HG02798 (cell line): Measurements from ENCODE around the gene DTHD1.

ENCODE experiments used
- ATAC-seq: cut with Tn5 transposase; IDR thresholded peaks from one replicate; pipeline ENCODE4 v1.9.1; 2021; ENCODE audit warnings: mild to moderate bottlenecking; ENCODE audit not compliant: unreplicated experiment, poor library complexity

Gene DTHD1

DNA sequence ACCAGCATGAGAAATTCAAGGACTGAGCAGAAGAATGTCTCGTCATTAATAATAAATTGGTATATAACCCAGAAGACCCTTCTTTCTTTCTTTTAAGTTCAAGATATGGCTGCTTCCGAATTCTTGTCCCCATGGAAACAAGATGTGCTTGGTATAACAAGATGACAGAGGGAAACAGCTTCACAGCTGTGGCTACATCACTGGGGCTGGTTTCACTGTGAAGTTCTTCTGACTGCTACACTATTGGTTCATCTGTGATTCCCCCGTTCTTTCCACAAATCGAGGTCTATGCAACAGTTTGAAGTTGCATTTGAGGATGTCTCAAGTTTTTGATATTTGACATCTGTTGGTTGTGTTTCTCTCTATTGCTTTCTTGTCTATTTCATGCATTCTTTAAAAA is 12.3 kb upstream of the DTHD1 start:
- ATAC-seq: no peak

DNA sequence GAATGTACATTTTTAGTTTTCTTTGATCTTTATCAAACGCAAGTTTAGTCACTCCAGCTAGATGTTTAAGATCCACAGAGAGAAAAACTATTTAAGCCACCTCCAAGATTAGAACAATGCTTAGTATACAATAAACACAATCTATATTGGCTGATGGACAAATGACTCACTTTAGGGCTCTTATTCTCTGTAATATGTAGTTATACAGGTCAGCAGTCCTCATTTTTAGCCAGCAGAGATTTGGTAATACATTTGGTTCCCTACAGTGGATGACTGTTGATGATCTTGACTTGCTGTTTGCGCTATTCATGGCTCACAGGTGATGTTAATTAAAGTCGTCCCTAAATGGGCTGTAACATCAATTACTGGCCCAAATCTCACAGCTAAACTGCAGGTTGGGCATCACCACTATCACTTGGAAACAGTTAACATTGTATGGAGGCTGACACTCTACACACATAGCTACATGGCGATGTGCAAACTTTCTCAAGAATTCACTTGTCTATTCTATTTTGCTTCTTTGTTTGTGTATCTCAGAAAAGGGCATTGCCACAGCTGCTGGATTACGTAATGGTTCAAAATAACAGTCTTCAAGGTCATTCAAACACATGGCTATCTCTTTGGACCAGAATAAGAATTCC is 11.8 kb upstream of the DTHD1 start:
- ATAC-seq: no peak

DNA sequence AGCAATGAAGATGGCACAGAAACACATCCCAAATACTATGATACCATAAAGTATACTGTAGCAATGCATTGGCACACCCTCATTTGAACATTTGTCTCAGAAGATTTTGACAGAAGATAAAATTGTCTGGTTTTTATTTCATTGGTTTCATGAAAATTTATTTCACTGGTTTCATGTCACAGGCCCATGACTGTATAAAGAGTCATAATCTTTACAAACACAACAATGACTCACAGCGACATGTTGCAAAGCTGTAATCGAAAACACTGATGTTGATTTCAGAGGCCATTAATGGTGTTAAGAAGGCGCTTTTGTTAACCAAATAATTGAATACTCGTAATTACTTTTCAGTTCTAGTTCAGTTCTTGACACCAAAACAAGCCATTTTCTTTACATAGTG is 8.1 kb upstream of the DTHD1 start:
- ATAC-seq: no peak

DNA sequence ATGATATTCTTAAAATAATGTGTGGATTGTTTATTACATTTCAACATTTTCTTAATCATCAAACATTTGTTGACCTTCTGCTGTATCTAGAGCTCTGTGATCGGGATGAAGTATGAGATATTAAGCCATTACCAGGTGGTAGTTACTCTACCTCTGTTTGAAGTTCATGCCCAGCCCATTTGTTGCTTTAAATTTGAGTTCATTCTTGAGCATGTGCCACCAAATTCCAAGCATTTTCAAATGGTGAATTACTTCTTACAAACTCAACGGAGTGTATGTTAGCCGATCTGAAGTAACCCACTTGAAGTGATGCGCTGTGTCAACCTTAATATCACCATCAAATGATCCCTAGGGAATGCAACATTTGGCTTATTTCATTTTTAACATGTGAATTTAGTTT is 7.3 kb upstream of the DTHD1 start:
- no peak for ATAC-seq

DNA sequence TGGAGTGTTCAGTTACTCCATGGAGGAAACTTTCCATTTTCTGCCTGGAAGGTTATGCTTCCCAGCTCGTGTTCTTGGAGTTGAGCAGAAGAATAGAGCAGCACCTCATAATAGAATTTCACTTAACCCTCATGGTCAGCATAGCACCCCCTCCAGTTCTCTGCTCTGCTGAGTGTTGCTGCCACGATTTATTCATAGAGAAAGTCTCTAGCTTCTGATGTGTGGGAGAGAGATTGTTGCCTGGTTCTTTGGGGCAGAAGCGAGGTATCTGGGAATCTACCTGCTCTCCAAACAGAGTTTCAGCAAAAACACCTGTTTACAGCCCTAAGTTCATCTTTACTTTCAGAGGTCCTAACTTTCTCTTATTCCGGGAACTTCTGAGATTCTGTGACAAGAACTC is 3.9 kb upstream of the DTHD1 start:
- peak; percentile 51 for ATAC-seq

DNA sequence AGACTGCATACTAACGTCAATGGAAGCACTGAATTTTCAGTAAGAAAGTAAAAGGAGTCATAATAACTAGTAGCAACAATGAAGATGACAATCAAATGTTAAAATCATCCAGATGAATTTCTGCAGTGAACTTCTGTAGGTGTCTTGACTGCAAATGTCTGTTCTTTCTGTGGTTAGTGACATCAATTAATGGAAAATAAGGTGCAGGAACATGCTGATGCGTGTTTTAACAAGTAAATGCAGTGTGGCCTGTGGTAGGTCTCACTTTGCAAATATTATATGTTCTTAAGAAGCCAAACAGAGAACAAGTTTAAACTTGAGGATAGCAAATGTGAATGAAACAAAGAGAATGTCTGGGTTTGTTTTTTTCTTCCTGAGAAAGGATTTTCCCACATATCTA is 2.6 kb upstream of the DTHD1 start:
- no peak for ATAC-seq

DNA sequence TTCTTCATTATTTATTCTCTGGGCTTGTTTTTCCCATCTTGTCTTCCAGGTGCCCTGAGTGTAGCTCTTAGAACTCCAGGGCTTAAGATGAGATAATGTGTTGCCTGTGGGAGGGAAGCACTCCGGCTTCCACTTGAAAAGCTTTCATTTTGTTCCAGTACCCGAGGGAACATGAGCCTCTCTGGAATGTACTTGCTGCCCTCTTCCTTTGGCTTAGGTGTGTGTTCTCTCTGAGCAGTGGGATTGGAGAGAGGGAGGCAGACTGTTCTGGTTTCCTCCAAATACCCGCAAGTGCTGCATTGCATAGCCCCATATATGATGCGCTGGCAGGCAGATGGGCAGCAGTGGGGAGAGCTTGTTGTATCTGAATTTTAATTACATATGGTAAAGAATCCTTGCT is 861 bp upstream of the DTHD1 start:
- ATAC-seq: no peak

DNA sequence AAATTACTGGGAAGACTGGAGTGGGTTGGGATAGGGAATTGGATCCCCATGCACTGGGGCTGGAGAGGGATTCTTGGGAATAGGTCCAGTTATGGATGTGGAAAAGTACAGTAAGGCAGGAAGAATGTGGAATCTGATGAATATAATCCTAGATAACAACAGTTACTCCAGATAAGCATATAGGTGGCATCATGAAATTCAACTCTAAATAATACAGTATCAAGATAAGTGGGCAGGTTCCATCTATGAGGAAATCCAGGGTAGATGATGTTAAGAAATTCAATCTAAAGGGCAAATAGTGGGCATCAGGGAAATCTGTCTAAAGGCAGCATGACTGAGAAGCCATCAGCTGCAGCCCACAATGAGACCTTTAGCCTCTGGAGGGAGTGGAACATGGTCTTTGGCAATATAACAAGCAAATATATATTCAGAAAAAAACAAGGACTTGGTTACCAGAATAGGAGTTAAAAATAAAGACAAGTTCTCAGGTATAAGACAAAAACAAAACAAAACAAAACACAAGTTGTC is 1.2 kb downstream of the DTHD1 start:
- no peak for ATAC-seq

DNA sequence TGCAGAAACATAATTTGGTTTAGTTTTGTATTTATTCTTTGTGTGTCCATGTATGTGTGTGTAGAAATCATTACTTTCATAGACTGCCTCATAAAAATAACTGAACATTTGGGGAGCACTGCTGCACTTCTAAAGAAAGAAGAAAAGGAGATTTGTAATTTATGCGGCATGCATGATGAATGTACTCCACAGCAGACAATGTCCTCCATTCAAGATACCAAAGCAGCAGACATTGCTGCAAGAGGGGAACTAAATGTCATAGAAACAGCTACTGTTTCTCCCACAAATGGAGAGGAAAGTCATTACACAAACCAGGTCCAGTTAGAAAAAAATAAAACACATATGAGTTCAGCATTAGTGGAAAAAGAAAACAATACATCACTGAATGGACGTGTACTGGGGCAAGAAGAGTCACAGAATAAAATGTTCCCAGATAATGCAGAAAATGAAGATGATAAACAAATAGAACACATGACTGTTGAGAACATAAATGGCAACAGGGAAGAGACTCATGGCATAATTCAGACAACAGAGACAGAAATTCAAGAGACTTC is 2.6 kb downstream of the DTHD1 start:
- no peak for ATAC-seq

DNA sequence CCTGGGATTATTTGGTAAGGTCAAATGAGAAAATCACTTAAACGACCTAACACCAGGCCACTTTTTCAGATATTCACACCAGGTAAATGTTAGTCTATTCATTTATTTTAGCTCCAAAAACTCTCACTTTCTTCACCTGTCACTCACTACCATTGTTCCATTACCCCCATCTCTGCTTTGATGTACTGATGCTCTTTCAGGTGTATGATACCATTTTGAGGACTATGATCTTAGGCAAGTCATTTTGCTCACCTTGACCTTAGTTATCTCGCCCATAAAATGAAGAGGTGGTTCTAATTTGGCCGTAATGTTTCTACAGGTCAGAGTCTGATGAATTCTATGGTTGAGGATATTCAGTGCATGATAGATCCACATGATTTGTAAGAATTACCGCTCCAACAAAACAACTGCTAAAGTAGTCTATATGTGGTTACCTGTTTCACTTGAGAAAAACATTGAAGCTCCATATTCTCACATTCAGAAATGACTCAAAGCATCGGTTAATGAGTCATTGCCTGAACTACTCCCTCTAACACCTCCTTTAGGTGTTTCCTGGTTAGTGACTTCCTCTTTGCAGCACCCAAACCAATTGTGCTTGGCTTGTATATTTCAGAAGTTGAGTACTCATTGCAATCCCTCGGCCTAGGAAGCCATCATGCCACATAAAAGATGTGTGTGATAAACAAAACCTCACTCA is 4.5 kb downstream of the DTHD1 start:
- ATAC-seq: peak; percentile 98

DNA sequence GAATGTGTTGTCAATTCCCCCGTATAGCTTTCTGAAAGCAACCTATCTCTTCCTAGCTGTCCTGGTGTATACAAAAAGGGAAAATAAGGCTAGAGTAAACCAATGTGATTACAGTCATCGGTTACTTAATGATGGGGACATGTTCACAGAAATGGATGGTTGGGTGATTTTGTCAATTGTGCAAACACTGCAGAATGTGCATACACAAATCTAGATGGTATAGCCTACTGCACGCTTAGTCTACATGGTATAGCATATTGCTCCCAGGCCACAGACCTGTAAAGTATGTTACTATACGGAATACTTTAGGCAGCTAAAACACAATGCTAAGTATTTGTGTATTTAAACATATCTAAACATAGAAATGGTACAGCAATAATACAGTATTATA is 5.1 kb downstream of the DTHD1 start:
- no peak for ATAC-seq

DNA sequence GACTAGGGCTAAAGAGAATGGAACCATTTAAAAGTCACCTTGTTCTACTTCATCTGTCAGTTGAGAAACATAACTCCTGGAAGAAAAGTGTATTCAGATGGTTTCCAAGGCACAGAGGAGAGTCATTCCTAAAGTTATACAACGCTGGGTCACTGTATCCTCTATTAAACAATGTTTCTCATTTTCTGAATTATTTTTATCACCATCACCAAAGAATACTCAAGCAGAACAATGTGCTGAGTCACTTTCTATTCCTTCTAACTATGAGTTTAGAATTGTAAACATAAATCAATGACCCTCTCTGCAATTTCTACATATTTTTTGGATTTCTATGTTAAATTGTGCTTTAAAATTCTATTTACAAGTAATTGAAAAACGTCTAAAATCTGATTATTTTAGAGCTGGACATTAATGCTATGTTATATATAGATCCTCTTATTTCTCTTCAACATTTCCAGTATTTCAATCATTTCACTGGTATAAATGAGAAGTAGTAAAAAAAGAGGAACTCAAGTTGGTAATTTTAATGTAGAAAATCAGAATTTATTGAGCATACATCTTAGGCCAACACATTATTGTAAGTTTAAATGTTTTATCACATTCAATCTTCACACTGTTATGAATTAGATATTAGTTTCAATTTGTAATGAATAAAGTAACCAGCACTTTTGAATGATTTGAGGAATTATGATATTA is 7.5 kb downstream of the DTHD1 start:
- ATAC-seq: no peak

DNA sequence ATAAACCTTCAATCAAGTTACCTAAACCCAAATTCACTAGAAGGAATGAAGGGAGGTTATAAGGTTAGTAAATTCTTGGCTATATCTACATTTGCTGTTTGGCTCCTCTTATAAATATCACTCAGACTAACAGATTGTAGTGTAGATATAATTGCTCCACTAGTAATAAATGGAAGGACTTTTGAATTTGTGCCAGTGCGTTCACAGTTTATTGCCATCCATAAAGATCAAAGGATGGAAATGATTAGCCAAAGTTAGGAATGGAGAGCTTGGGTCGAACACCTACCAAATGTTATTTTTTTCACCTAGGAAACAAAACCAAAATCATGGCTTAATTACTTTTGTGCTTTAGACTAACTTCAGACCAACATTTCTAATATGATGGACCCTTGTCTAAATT is 9.2 kb downstream of the DTHD1 start:
- no peak for ATAC-seq

DNA sequence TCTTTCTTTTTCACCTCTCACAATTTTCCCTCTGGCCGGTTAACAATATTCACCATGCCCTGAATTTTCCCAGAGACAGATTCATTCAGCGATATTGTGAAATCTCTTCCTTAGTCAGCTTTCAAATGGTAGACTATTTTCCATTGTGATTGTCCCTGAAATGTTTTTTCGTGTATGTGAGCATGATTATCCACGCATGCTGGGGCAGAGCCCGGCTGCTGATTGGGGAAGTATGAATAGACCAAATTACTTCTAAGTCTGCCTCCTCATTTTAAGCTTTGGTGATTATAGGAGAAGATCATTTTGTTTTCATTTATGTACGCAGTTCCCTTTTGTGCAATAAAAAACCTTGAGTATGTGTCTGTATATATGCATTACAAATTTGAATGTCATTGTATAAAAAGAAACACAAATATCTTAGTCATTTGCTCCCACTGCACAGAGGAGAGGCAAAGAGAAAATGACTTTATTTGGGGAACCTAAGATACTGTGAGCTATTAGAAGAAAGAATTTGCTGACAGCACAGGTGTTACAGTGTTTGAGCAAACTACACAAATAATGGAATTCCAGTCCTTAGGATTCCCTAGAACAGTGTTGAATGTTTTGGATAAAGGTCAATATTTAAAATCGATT is 11.3 kb downstream of the DTHD1 start:
- ATAC-seq: no peak

DNA sequence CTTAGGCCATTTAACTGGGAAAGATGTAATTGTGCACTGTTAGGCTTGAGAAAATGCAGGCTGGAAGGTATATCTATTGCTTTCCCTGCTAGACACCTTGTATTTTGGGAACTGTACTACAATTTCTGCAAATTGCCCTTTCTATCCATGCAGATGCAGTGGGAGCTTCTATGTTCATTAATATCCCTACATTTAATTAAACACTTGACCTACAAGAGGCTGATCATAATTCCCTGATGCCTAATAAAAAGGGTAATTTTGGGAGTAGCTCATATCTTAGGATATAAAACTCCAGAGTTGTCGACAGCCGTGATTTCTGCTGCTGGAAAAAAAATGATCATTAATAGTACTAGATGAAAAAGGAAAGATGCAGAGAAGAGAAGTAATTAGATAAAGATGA is 19.7 kb downstream of the DTHD1 start:
- ATAC-seq: no peak

DNA sequence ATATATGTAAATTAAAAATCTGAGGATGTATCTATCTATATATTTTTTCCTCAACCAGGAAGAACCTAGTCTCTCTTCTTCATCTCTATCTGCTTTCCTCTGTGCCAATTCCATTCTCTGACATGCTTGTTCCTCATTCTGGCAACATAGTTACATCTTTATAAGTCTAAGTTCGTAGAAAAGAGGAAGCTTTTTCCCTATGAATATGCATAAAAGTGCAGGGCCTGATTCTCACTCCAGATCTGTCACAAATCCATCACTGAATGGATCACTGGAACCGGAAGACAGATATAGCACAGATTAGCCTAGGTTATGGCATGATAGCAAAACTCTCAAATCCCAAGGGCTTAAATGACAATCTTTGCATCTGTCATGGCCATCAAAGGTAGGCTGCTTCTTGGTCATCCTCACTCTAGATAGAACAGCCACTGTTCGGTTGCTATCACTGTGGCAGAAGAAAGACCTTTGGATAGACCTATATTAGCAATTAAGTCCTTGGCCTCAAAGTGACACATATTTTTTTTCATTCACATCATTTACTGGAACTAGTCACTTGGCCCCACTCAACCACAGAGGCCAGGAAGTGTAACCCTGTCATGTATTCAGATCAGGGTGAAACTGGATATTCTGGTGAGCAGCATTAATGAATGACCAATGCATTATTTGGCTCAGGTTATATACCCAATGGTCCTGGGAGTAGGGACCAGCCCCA is 22.2 kb downstream of the DTHD1 start:
- peak; percentile 75 for ATAC-seq

DNA sequence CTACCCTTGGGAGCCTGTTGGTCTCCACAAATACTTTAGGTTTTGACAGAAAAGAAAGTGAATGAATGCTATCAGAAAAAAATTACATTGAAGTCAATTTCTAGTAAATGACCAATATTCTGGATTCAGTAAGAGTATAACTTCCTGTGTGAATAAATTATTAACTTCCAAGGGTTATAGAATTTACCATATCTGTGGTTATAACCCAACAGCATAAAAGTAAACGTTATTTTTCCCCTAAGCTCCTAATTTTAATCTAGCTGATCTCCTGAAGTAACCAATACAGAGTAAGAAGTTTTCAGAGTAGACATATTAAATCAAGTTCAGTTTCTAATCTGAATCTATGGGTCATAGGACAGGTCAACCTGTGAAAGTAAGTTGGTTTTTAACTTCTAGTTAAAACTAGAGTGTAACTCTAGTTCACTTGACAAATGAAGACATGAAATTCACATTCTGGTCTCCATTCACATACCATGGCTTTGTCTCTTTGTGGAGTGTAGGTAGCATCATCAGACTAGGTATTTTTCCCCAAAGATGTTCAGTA is 22.8 kb downstream of the DTHD1 start:
- peak; percentile 30 for ATAC-seq

DNA sequence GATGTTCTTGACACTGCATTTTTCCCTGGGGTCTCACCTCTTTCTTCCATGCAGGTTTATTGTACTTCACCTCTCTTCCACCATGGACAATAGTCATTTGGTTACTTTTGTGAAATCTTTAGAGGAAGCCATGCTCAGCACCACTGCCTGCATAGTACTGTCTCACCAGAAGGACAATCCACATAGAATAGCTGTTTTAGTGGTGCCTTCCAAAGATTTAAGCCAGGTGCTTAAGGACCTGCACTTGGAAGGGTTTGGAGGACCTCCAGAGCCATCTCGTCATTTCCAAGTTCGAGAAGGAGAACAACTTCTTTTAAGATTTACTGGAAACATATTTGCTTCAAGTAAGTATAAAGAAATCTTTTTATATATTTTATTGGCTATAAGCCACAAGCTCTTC is 26.7 kb downstream of the DTHD1 start:
- ATAC-seq: no peak

DNA sequence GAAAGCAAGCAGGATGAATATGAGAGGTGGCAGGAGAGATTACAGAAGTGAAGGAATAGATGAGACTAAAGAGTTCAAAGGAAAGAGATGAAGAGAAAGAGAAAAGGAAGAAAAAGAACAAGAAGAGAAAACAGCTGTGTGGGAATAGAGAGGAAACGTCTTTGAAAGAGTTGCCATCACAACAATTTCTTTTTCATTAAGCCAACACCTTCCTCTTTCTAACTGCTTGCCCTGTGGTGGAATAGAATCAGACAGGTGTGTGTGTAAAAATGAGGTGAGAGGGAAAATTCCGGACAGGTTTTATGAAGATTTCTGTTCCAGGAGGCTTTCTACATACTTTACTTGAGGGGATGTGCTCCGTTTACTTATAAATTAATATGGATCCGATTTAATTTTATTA is 28.8 kb downstream of the DTHD1 start:
- no peak for ATAC-seq

DNA sequence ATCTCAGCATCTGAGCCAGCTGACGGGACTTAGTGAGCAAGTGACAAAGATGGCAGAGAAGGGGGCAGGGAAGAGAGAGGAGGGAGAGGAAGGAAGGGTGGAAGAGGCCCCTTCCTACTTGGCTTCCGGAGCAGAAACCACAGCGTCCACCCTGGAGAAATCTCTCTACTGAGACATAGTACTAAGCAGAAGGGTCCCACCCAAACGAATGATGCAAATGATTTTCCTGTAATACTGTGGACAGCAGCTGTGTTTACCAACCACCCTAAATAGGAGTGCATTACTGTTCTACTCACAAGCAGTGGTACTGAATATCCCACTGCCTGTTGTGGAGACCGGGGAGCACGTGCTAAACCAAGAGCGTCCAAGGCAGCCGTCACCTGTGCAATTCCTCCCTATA is 29.4 kb downstream of the DTHD1 start:
- ATAC-seq: peak; percentile 81
